Upper lobe of left lung (tissue), 6 donors: ENCODE data around the gene POFUT1. TPM values are rescaled to one million over a fixed set of nuclear protein-coding genes. Genes with fewer than 3 reads are reported as not detected.

Source experiments
- ATAC-seq, 2 donors: fragments of 200-7000 bp; cut with Tn5 transposase; one replicate each; pipeline ENCODE4 v1.9.1; 2022; ENCODE audit warnings: mild to moderate bottlenecking in 2 of 2, moderate library complexity in 2 of 2; ENCODE audit not compliant: low FRiP score in 2 of 2
- DNase-seq, 2 donors: peaks; one replicate each; pipeline ENCODE4 v3.0.0-alpha.2; 2019 to 2020
- H3K27ac ChIP-seq, 4 donors: fragments of 200-600 bp; sonication (generic); one replicate each; pipeline ENCODE4 v1.5.1; 2016 to 2019
- H3K27me3 ChIP-seq, 4 donors: fragments of 200-600 bp; sonication (generic); one replicate each; pipeline ENCODE4 v1.5.1; 2017 to 2019
- H3K36me3 ChIP-seq, 4 donors: fragments of 200-600 bp; sonication (generic); one replicate each; pipeline ENCODE4 v1.5.1; 2016 to 2019
- H3K4me1 ChIP-seq, 4 donors: fragments of 200-600 bp; sonication (generic); one replicate each; pipeline ENCODE4 v1.5.1; 2018 to 2019
- H3K4me3 ChIP-seq, 4 donors: fragments of 200-600 bp; sonication (generic); one replicate each; pipeline ENCODE4 v1.5.1; 2017 to 2019; ENCODE audit warnings: mild to moderate bottlenecking in 2 of 4, moderate library complexity in 1 of 4
- H3K9me3 ChIP-seq, 4 donors: fragments of 200-600 bp; sonication (generic); one replicate each; pipeline ENCODE4 v1.5.1; 2018 to 2019
- CTCF ChIP-seq, 6 experiments: fragments of 450-650 bp in 4 of 6; fragments of 200-600 bp in 2 of 6; sonication (generic) in 2 of 6; IDR thresholded peaks; one replicate each; pipeline ENCODE4 v1.5.1; 2016 to 2019; ENCODE audit warnings: antibody characterized with exemption in 6 of 6
- EP300 ChIP-seq, 4 donors: sonication (generic); formaldehyde crosslinking; IDR thresholded peaks; one replicate each; pipeline ENCODE4 v1.5.1; 2017; ENCODE audit warnings: antibody characterized with exemption in 4 of 4, control low read depth in 2 of 4
- POLR2A ChIP-seq, 4 donors: fragments of 450-650 bp; IDR thresholded peaks; one replicate each; pipeline ENCODE4 v1.5.1; 2016 to 2017; ENCODE audit warnings: antibody characterized with exemption in 4 of 4, mild to moderate bottlenecking in 2 of 4
- POLR2AphosphoS5 ChIP-seq, 2 donors: sonication (generic); formaldehyde crosslinking; IDR thresholded peaks; one replicate each; pipeline ENCODE4 v1.5.1; 2017; ENCODE audit warnings: antibody characterized with exemption in 2 of 2
- WGBS, 2 donors: methylation state at CpG; one replicate each; pipeline ENCODE4 v1.1.5; 2017 to 2018; 5-methylcytosine and 5-hydroxymethylcytosine counted together
- total RNA-seq, 6 donors: library from RNA; depleted of rRNA in 4 of 6; stranded (reverse); fragments of >200 nt in 4 of 6; gene quantifications; one replicate each; pipeline versions ENCODE4 v1.1.0 to v1.2.1, GENCODE V29; 2016 to 2021
- donor health status: DM: no; HTN: no; CAD: no; lungs with moderate emphysema.
- donor health status: DM: no; HTN: yes; CAD: no; lungs with severe emphysema.

POFUT1 gene
- total RNA-seq = 10 to 100 TPM; 12.6 to 31.5 (median 26.5) TPM

GRCh38 chr20:32207626-32208498 is at the start of gene POFUT1, which contains the start of gene PLAGL2:
Gene POFUT1 (plus strand): TSS chr20:32207880. CDS start chr20:32207942, 62 bp downstream.
Gene PLAGL2 (minus strand): TSS chr20:32207743. CDS start chr20:32202178, 5,565 bp downstream.
- DNase-seq = peak; percentile 94 to 98
- peak in 3 of 6 experiments; percentile 31 to 55 (median 42) for TF ChIP-seq CTCF (IDR thresholded peaks at IDR 0.05)
- TF ChIP-seq POLR2A (IDR thresholded peaks at IDR 0.05) = peak in 3 of 4 donors; percentile 70 to 87 (median 80)
- peak; percentile 33 to 71 for TF ChIP-seq POLR2AphosphoS5 (IDR thresholded peaks at IDR 0.05)
- no peak for TF ChIP-seq EP300 (IDR thresholded peaks at IDR 0.05)
- ATAC-seq = peak; percentile 93 to 98
- H3K4me1 ChIP-seq = peaks cover 47 to 52% (median 51%) of the 10 kb centered on the region in 4 donors
- no peaks in the 10 kb centered on the region for H3K9me3 ChIP-seq
- 4% methylated on average over 10 of the region's 74 CpGs for WGBS, 2 donors
- H3K4me3 ChIP-seq = peak within 1 kb of the TSS; percentile 68 to 98 (median 80)
- H3K27me3 ChIP-seq = no peaks in the 10 kb centered on the region
- peaks cover 0 to 28% (median 14%) of the 10 kb centered on the region in 4 donors for H3K36me3 ChIP-seq
- peak within 1 kb of the TSS; percentile 91 to 98 (median 92) for H3K27ac ChIP-seq

- no peak overlapping the region for H3K27ac ChIP-seq
- H3K36me3 ChIP-seq = peaks cover 9 to 77% (median 57%) of the 10 kb centered on the region in 4 donors
- no peaks in the 10 kb centered on the region for H3K27me3 ChIP-seq
- DNase-seq = no peak
- peaks cover 13 to 18% (median 16%) of the 10 kb centered on the region in 4 donors for H3K4me1 ChIP-seq
- ATAC-seq = no peak
- H3K4me3 ChIP-seq = no peak overlapping the region
- WGBS, 2 donors = 95 to 98% methylated on average over 11 of the region's 11 CpGs
- no peaks in the 10 kb centered on the region for H3K9me3 ChIP-seq
- TF ChIP-seq POLR2AphosphoS5 (IDR thresholded peaks at IDR 0.05) (no peak), POLR2A (IDR thresholded peaks at IDR 0.05) (no peak), EP300 (IDR thresholded peaks at IDR 0.05) (no peak), CTCF (IDR thresholded peaks at IDR 0.05) (no peak)
Observed at GRCh38 chr20:32158351-32158750, 49.3 kb upstream of the POFUT1 start.

GRCh38 chr20:32158943-32159660 is 48.6 kb upstream of the POFUT1 start:
- Histone ChIP-seq H3K4me1 (peaks cover 13 to 18% (median 16%) of the 10 kb centered on the region in 4 donors), H3K27me3 (no peaks in the 10 kb centered on the region), H3K4me3 (no peak overlapping the region), H3K27ac (no peak overlapping the region), H3K36me3 (peaks cover 9 to 77% (median 54%) of the 10 kb centered on the region in 4 donors), H3K9me3 (no peaks in the 10 kb centered on the region)
- ATAC-seq (no peak), DNase-seq (no peak)
- 87 to 94% methylated on average over 4 of the region's 4 CpGs for WGBS, 2 donors
- TF ChIP-seq POLR2A (IDR thresholded peaks at IDR 0.05) = no peak
- TF ChIP-seq CTCF (IDR thresholded peaks at IDR 0.05) = no peak
- no peak for TF ChIP-seq POLR2AphosphoS5 (IDR thresholded peaks at IDR 0.05)
- TF ChIP-seq EP300 (IDR thresholded peaks at IDR 0.05) = no peak

GRCh38 chr20:32159766-32160221 is 47.9 kb upstream of the POFUT1 start:
- TF ChIP-seq POLR2AphosphoS5 (IDR thresholded peaks at IDR 0.05) (no peak), CTCF (IDR thresholded peaks at IDR 0.05) (no peak), EP300 (IDR thresholded peaks at IDR 0.05) (no peak), POLR2A (IDR thresholded peaks at IDR 0.05) (no peak)
- Histone ChIP-seq H3K9me3 (no peaks in the 10 kb centered on the region), H3K27me3 (no peaks in the 10 kb centered on the region), H3K27ac (no peak overlapping the region), H3K4me1 (peaks cover 9 to 12% (median 11%) of the 10 kb centered on the region in 4 donors), H3K36me3 (peaks cover 9 to 81% (median 58%) of the 10 kb centered on the region in 4 donors), H3K4me3 (no peak overlapping the region)
- no peak for ATAC-seq
- WGBS, 2 donors = 88% methylated on average over 4 to 5 of the region's 5 CpGs
- no peak for DNase-seq
